OCI-LY1 (cell line): ENCODE data around the gene ROR2.

ENCODE experiments used
- CTCF ChIP-seq: fragments of 200-600 bp; sonication (generic), shearing (Covaris generic); IDR thresholded peaks from 2 replicates; pipeline ENCODE4 v1.5.1; 2017; ENCODE audit warnings: mild to moderate bottlenecking, antibody characterized with exemption, low read length, moderate library complexity, mixed read lengths
- EZH2 ChIP-seq: fragments of 200-600 bp; sonication (generic), shearing (Covaris generic); IDR thresholded peaks from 2 replicates; pipeline ENCODE4 v1.8.0; 2017; ENCODE audit warnings: borderline replicate concordance, mixed run types, mild to moderate bottlenecking, antibody characterized with exemption, low read length, moderate library complexity, mixed read lengths

GRCh38 chr9:91899594-91899993 lies 50.4 kb downstream of the ROR2 start:
- TF ChIP-seq CTCF (no peak), EZH2 (no peak)
